Endothelial cell of hepatic sinusoid (primary cell): ENCODE results near the gene ENPP5.
"Not testable (repeated sequence)": the region's sequence is repeated elsewhere in the genome, so short reads cannot be mapped to it uniquely, and the experiment has no call there.

Experiments used
- in situ Hi-C: cut with HindIII; loops from 2 replicates; pipeline ENCODE4 v1.10.0; 2017; ENCODE audit warnings: low sequenced_read_pairs

The ENPP5 gene

GRCh38 chr6:46175976-46176375, 5.2 kb upstream of the ENPP5 start:
- in situ Hi-C loops, result no loop called here

GRCh38 chr6:46175446-46175845, 4.7 kb upstream of the ENPP5 start:
- in situ Hi-C loops, result no loop called here

- in situ Hi-C loops, result no loop called here
Measured at GRCh38 chr6:46174904-46175303, 4.1 kb upstream of the ENPP5 start.

GRCh38 chr6:46172176-46172575, 1.4 kb upstream of the ENPP5 start:
- in situ Hi-C loops, result no loop called here

GRCh38 chr6:46160102-46160501, 10.7 kb downstream of the ENPP5 start:
- in situ Hi-C loops, result no loop called here

GRCh38 chr6:46159229-46159628, 11.6 kb downstream of the ENPP5 start:
- in situ Hi-C loops, result no loop called here

GRCh38 chr6:46156701-46157100, 14.1 kb downstream of the ENPP5 start:
- in situ Hi-C loops, result no loop called here

GRCh38 chr6:46149066-46149465, 21.7 kb downstream of the ENPP5 start:
- in situ Hi-C loops, result not testable (repeated sequence)

GRCh38 chr6:46144270-46144669, 26.5 kb downstream of the ENPP5 start:
- in situ Hi-C loops, result no loop called here

GRCh38 chr6:46138281-46138680, 32.5 kb downstream of the ENPP5 start:
- in situ Hi-C loops, result no loop called here

GRCh38 chr6:46137387-46137786, 33.4 kb downstream of the ENPP5 start:
- in situ Hi-C loops, result no loop called here

- in situ Hi-C loops, result no loop called here
Measured at GRCh38 chr6:46136831-46137230, 33.9 kb downstream of the ENPP5 start.

- in situ Hi-C loops, result no loop called here
Measured at GRCh38 chr6:46135176-46135575, 35.6 kb downstream of the ENPP5 start.

GRCh38 chr6:46134216-46134615, 36.6 kb downstream of the ENPP5 start:
- in situ Hi-C loops, result no loop called here

GRCh38 chr6:46131291-46131690, 39.5 kb downstream of the ENPP5 start:
- in situ Hi-C loops, result not testable (repeated sequence)

- in situ Hi-C loops, result no loop called here
Measured at GRCh38 chr6:46130666-46131065, 40.1 kb downstream of the ENPP5 start.

GRCh38 chr6:46129629-46130511, 40.9 kb downstream of the ENPP5 start, which contains the start of gene ENPP4:
Gene ENPP4, plus strand, starts transcription at chr6:46129989. Its CDS starts 9,595 bp downstream, at chr6:46139584.
- in situ Hi-C loops, result no loop called here

GRCh38 chr6:46129291-46129628, 41.5 kb downstream of the ENPP5 start:
- in situ Hi-C loops, result no loop called here

- in situ Hi-C loops, result no loop called here
Measured at GRCh38 chr6:46128476-46128875, 42.3 kb downstream of the ENPP5 start.

- in situ Hi-C loops, result not testable (repeated sequence)
Measured at GRCh38 chr6:46119679-46120078, 51.1 kb downstream of the ENPP5 start.

GRCh38 chr6:46118836-46119235, 51.9 kb downstream of the ENPP5 start:
- in situ Hi-C loops, result no loop called here

GRCh38 chr6:46118157-46118556, 52.6 kb downstream of the ENPP5 start:
- in situ Hi-C loops, result no loop called here

- in situ Hi-C loops, result no loop called here
Measured at GRCh38 chr6:46116289-46116688, 54.5 kb downstream of the ENPP5 start.
